Measurements from ENCODE around the gene ANKK1. TPM values are rescaled to one million over a fixed set of nuclear protein-coding genes. Genes with fewer than 3 reads are reported as not detected.

Gene ANKK1, protein sequence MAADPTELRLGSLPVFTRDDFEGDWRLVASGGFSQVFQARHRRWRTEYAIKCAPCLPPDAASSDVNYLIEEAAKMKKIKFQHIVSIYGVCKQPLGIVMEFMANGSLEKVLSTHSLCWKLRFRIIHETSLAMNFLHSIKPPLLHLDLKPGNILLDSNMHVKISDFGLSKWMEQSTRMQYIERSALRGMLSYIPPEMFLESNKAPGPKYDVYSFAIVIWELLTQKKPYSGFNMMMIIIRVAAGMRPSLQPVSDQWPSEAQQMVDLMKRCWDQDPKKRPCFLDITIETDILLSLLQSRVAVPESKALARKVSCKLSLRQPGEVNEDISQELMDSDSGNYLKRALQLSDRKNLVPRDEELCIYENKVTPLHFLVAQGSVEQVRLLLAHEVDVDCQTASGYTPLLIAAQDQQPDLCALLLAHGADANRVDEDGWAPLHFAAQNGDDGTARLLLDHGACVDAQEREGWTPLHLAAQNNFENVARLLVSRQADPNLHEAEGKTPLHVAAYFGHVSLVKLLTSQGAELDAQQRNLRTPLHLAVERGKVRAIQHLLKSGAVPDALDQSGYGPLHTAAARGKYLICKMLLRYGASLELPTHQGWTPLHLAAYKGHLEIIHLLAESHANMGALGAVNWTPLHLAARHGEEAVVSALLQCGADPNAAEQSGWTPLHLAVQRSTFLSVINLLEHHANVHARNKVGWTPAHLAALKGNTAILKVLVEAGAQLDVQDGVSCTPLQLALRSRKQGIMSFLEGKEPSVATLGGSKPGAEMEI
- not detected in 2 replicates for total RNA-seq (ENCODE audit: low replicate concordance)

DNA sequence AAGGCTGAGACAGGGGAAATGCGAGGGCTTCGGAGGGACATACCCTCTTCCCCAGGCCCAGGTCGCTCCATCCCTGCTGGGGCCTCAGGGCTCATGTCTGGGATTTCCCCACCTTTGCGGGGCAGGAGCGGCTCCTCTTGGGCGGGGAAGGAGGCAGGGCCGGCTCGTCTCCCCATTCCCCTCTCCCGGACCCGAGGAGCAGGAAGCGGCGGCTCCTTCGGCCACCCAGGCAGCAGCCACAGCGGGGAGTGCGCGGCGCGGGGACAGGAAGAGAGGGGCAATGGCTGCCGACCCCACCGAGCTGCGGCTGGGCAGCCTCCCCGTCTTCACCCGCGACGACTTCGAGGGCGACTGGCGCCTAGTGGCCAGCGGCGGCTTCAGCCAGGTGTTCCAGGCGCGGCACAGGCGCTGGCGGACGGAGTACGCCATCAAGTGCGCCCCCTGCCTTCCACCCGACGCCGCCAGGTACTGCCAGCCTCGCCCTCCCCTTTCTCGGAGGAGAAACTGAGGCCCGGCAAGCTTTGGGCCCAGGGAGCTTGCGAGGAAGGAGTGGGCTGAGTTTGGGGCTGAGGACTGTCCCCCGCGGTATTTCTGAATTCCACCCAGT lies at the start of gene ANKK1:
Gene ANKK1 (plus strand): TSS at position 175 of the 607 bp plus-strand sequence. CDS start 106 bp downstream, at position 281.
- H3K4me3 ChIP-seq (ENCODE audit: low read depth, low read length) = no peak within 1 kb of the TSS
- TF ChIP-seq, protein P1, sequence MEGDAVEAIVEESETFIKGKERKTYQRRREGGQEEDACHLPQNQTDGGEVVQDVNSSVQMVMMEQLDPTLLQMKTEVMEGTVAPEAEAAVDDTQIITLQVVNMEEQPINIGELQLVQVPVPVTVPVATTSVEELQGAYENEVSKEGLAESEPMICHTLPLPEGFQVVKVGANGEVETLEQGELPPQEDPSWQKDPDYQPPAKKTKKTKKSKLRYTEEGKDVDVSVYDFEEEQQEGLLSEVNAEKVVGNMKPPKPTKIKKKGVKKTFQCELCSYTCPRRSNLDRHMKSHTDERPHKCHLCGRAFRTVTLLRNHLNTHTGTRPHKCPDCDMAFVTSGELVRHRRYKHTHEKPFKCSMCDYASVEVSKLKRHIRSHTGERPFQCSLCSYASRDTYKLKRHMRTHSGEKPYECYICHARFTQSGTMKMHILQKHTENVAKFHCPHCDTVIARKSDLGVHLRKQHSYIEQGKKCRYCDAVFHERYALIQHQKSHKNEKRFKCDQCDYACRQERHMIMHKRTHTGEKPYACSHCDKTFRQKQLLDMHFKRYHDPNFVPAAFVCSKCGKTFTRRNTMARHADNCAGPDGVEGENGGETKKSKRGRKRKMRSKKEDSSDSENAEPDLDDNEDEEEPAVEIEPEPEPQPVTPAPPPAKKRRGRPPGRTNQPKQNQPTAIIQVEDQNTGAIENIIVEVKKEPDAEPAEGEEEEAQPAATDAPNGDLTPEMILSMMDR (IDR thresholded peaks at IDR 0.05; ENCODE audit: insufficient read depth, low read length) = no peak
- DNase-seq (ENCODE audit: low read depth) = no peak

DNA sequence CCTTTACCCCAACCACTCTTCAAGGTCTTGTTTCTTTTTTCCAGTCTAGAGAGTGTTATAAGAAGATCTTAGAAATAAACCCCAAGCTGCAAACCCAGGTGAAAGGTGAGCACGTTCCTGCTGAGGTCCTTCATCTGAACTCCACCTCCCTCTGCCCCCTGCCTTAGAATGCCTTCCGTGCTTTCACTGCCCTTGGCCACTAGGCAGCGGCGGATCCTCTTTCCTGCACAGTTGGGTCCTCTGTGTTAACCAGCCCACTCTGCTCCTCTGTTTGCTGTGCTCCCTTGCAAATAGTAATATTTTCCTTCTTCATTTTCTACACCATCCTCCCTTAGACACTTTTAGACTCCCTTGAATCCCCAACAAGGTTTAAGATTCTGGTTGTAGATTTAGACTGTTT lies 48.8 kb upstream of the ANKK1 start:
- H3K4me3 ChIP-seq (ENCODE audit: low read depth, low read length) = no peak overlapping the region
- TF ChIP-seq, protein P1 (IDR thresholded peaks at IDR 0.05; ENCODE audit: insufficient read depth, low read length) = no peak
- DNase-seq (ENCODE audit: low read depth) = no peak

DNA sequence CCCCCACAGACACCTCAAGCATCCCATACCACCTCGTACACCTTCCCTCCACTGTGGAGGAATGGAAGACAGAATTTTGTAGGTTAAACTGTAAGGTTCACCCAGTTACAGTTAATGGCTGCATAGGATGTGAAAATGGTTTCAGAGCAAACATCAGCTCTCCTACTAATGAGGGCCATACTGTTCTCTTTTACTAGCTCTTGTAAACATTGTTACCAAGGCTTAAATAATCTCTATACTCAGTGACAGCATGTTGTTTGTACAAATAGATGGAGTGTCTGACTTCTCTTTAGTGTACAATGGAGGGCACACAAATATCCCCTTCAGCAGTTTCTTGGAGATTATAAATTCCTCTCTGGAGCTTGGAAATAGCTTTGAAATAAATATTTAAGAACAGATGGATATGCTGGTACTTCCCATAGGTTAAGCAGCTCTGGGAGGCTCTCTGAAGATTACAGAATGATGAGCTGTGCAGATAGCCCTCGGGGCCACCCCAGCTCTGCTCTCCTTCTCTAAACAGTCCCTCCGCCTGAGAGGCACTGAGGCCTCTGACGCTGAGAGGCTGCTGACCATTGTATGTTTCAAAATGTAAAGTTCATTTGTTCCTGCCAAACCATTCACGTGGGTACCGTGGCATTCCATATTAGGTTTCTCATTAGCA lies 47.5 kb upstream of the ANKK1 start:
- no peak for DNase-seq (ENCODE audit: low read depth)
- H3K4me3 ChIP-seq (ENCODE audit: low read depth, low read length) = no peak overlapping the region
- TF ChIP-seq, protein P1 (IDR thresholded peaks at IDR 0.05; ENCODE audit: insufficient read depth, low read length) = no peak

DNA sequence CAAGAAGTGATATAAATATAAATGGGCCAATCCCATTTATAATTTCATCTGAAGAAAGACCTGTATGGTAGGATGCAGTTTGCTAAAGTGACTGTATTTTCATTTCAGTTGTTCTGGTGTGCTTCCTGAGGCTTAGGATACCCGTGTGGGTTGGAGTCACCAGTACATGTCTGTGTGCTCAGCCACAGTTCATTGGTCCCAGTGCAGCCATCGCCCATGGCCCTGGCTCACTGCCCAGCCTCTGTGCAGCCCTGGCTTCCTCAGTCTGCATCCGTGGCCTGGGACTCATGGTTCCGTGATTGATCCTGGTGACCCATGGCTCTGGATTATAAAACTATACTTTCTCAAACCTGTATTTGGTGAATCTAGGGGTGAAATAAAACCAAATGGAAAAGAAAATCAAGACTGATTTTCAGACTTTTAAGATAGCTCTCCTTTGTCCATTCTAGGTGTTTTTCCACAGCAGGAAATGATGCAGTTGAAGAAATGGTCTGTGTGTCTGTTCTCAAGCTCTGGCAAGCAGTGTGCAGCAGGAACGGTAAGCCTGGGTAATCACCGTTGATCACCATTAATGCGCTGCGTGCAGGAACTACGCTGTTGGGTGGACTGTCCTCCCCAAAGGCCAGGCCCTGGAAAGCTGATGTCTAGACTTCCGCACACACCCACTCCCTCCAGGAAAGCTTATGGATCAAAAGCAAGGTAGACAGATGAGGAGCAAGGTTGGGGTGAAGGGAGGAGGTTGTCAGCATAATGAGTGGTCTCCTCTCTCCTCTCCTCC lies 46.0 kb upstream of the ANKK1 start:
- TF ChIP-seq, protein P1 (IDR thresholded peaks at IDR 0.05; ENCODE audit: insufficient read depth, low read length) = no peak
- H3K4me3 ChIP-seq (ENCODE audit: low read depth, low read length) = no peak overlapping the region
- DNase-seq (ENCODE audit: low read depth) = no peak

DNA sequence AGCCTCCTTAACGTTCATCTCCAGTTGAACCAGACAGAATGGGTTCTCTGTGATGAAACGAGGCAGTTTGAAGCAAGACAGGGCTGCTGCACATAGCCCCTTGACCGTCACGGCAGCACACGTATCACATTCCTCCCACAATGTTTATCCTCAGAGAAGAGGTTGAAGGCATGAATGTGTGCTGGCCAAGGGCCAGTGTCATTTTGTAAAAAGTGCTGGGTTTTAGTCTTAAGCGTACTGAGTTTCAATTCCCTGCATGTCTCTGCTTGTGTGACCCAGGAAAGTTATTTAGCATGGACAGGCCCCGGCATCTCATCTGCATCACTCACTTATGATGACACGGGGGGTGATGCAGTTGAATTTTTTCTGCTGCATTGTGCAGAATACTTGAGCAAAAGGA lies 41.6 kb upstream of the ANKK1 start:
- TF ChIP-seq, protein P1 (IDR thresholded peaks at IDR 0.05; ENCODE audit: insufficient read depth, low read length) = no peak
- DNase-seq (ENCODE audit: low read depth) = no peak
- no peak overlapping the region for H3K4me3 ChIP-seq (ENCODE audit: low read depth, low read length)

DNA sequence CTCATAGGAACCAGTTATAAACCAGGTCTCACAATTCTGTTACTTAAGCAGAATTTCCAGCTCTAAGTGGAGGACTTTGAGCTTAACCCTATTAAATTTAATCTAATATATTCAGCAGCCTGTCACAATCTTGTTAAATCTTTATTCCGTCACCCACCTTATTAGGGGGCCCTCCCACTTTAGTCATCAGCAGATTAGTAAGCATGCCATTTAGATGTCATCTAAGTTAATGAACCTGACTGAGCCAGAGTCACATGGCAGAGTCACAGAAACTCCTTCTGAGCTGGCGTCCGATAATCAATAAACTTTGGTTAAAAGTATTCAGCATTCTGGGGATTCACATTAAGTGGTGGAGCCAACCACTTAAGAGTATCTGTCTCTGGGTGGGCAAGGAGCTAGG lies 38.1 kb upstream of the ANKK1 start:
- TF ChIP-seq, protein P1 (IDR thresholded peaks at IDR 0.05; ENCODE audit: insufficient read depth, low read length) = no peak
- H3K4me3 ChIP-seq (ENCODE audit: low read depth, low read length) = no peak overlapping the region
- no peak for DNase-seq (ENCODE audit: low read depth)

All from fibroblast of the aortic adventitia (primary cell).